H1 (cell line): ENCODE data around the gene NTN1. TPM values are rescaled to one million over a fixed set of nuclear protein-coding genes. Genes with fewer than 3 reads are reported as not detected.

Experiments
- ATF3 ChIP-seq: IDR thresholded peaks from 2 replicates; pipeline ENCODE4 v1.6.1; 2011; ENCODE audit warnings: low read depth, mild to moderate bottlenecking, low read length; ENCODE audit not compliant: insufficient read depth
- EZH2 ChIP-seq: fragments of 200-600 bp; sonication (generic); IDR thresholded peaks from 2 replicates; pipeline ENCODE4 v1.7.1; 2012; ENCODE audit warnings: low read depth, mild to moderate bottlenecking, moderate library complexity, low read length, inconsistent platforms; ENCODE audit not compliant: severe bottlenecking
- GABPA ChIP-seq: IDR thresholded peaks from 2 replicates; pipeline ENCODE4 v1.6.1; 2011; ENCODE audit warnings: mild to moderate bottlenecking, low read length, moderate library complexity, borderline replicate concordance; ENCODE audit not compliant: insufficient read depth
- RXRA ChIP-seq: IDR thresholded peaks from 2 replicates; pipeline ENCODE4 v1.6.1; 2011; ENCODE audit warnings: low read depth, mild to moderate bottlenecking, low read length, moderate library complexity; ENCODE audit not compliant: insufficient read depth
- polyA plus RNA-seq, 7 experiments: library from polyadenylated mRNA; depleted of rRNA in 3 of 7; stranded (reverse) in 5 of 7; unstranded in 2 of 7; fragments of >200 nt in 5 of 7; fragments of 200-250 nt in 2 of 7; gene quantifications; 1 replicate in 5 of 7; 2 replicates in 1 of 7; 4 replicates in 1 of 7; pipeline versions ENCODE4 v1.2.1 to v1.2.3, GENCODE V29; 2011 to 2013; ENCODE audit warnings: missing spikeins in 2 of 7, mixed read lengths in 2 of 7
- total RNA-seq: library from RNA; stranded (reverse); fragmentation: NEBNext Ultra II Directional; extraction: Animal tissue kit (Norgen Biotek cat#: 25700); gene quantifications from 2 replicates; pipeline ENCODE4 v1.2.1, GENCODE V29; 2021

The NTN1 gene
- total and polyA plus RNA-seq, 2 of the 8 experiments (the other 6 are each of a cell fraction or from before 2014, with no cell fraction given), result 2.0 to 2.3 TPM

GRCh38 chr17:9009096-9009495 lies 12.2 kb upstream of the NTN1 start (continued):
- no peak for TF ChIP-seq ATF3
- TF ChIP-seq RXRA, result no peak
- TF ChIP-seq GABPA, result no peak
- no peak for TF ChIP-seq EZH2
- TF ChIP-seq, all 59 proteins: peak for 0
